AG04450 (cell line): ENCODE measurements around the gene DMD. TPM values are rescaled to one million over a fixed set of nuclear protein-coding genes. Genes with fewer than 3 reads are reported as not detected.
A peak's percentile ranks its signal among the peaks of the same experiment; 100 is the strongest.

Source experiments
- CTCF ChIA-PET: fragments of 300-600, 350-600 bp; formaldehyde crosslinking; extraction: SDS; loops from one replicate; lab custom pipeline; 2022; ENCODE audit warnings: antibody characterized with exemption, inconsistent platforms; lab: Charles Lee
- POLR2A ChIA-PET: fragments of 350-600 bp; formaldehyde crosslinking; extraction: SDS; loops from one replicate; lab custom pipeline; 2021; ENCODE audit warnings: antibody characterized with exemption, inconsistent platforms; lab: Yijun Ruan, JAX
- DNase-seq: peaks from one replicate; pipeline ENCODE4 v3.0.0-alpha.2; 2011; ENCODE audit warnings: low read depth, low spot score
- H3K27ac ChIP-seq: one replicate; pipeline ENCODE4 v1.5.1; 2012; ENCODE audit warnings: low read depth, low read length, control low read depth
- H3K27me3 ChIP-seq: one replicate; pipeline ENCODE4 v1.6.0; 2012; ENCODE audit warnings: low read length; ENCODE audit not compliant: control insufficient read depth, insufficient read depth
- H3K4me3 ChIP-seq: 2 replicates; pipeline ENCODE4 v1.5.1; 2011; ENCODE audit warnings: mild to moderate bottlenecking, low read depth, low read length, control low read depth
- H3K9me3 ChIP-seq: 2 replicates; pipeline ENCODE4 v1.5.1; 2012; ENCODE audit warnings: low read length; ENCODE audit not compliant: control insufficient read depth, insufficient read depth
- polyA plus RNA-seq: library from polyadenylated mRNA; depleted of rRNA; stranded (reverse); fragments of >200 nt; gene quantifications from 2 replicates; pipeline ENCODE4 v1.2.3, GENCODE V29; 2011
- TF ChIP-seq, protein P1 (sequence below): IDR thresholded peaks from 2 replicates; pipeline ENCODE4 v1.5.1; 2011; ENCODE audit warnings: low read depth, low read length, control low read depth, inconsistent platforms

Gene DMD
- polyA plus RNA-seq, 1 experiment = 7.6 TPM

DNA sequence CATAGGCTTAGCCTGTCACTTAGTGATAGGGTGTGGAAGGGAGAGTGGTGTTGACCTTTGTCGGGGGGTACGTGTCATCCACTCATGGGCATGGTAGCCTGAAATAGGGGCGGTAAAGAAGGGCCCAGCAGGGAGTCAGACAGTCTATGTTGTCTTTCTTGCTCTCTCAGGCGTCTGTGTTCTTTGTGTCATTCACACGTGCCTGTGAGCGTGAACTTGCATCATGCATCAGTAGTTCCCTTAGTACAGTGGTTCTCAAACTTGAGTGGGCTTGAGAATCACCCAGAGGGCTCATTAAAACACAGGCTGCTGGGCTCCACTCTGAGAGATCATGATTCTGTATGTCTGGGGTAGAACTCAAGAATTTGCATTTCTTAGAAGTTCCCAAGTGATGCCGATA, 1688.6 kb downstream of the DMD start:
- ChIA-PET CTCF (no interaction called here), POLR2A (no interaction called here)
- H3K9me3 ChIP-seq = no peaks in the 10 kb centered on the region
- H3K4me3 ChIP-seq = no peak overlapping the region
- no peaks in the 10 kb centered on the region for H3K27me3 ChIP-seq
- H3K27ac ChIP-seq = no peak overlapping the region
- DNase-seq = no peak
- TF ChIP-seq, protein P1, sequence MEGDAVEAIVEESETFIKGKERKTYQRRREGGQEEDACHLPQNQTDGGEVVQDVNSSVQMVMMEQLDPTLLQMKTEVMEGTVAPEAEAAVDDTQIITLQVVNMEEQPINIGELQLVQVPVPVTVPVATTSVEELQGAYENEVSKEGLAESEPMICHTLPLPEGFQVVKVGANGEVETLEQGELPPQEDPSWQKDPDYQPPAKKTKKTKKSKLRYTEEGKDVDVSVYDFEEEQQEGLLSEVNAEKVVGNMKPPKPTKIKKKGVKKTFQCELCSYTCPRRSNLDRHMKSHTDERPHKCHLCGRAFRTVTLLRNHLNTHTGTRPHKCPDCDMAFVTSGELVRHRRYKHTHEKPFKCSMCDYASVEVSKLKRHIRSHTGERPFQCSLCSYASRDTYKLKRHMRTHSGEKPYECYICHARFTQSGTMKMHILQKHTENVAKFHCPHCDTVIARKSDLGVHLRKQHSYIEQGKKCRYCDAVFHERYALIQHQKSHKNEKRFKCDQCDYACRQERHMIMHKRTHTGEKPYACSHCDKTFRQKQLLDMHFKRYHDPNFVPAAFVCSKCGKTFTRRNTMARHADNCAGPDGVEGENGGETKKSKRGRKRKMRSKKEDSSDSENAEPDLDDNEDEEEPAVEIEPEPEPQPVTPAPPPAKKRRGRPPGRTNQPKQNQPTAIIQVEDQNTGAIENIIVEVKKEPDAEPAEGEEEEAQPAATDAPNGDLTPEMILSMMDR = no peak

- Histone ChIP-seq H3K27me3 (no peaks in the 10 kb centered on the region), H3K9me3 (no peaks in the 10 kb centered on the region), H3K27ac (no peak overlapping the region), H3K4me3 (no peak overlapping the region)
- DNase-seq = no peak
- ChIA-PET POLR2A (no interaction called here), CTCF (no interaction called here)
- TF ChIP-seq, protein P1 = no peak
These were observed 1689.4 kb downstream of the DMD start for GRCh38 chrX:31521941-31522340.

DNA sequence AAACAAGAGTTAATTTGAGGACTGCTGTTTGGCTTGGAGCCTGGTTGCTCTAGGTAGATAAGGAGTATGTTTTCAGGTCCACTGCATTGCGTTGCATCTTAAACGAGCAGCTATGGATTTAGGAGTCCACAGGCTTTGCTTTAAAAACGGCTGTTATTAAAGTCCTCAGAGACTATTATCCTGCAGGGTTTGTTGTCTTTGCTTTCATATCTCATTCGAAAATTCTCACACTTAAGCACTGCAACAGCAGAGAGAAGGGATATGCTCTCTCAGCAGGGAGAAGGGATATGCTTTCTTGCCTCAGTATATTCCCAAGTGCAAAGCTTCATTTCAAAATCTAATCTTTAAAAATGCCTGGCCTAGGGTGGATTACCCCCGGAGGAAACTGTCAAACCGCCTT, 1694.8 kb downstream of the DMD start:
- Histone ChIP-seq H3K27me3 (no peaks in the 10 kb centered on the region), H3K27ac (no peak overlapping the region), H3K9me3 (no peaks in the 10 kb centered on the region), H3K4me3 (no peak overlapping the region)
- CTCF ChIA-PET = no interaction called here
- DNase-seq = no peak
- TF ChIP-seq, protein P1 = no peak
- POLR2A ChIA-PET = no interaction called here

DNA sequence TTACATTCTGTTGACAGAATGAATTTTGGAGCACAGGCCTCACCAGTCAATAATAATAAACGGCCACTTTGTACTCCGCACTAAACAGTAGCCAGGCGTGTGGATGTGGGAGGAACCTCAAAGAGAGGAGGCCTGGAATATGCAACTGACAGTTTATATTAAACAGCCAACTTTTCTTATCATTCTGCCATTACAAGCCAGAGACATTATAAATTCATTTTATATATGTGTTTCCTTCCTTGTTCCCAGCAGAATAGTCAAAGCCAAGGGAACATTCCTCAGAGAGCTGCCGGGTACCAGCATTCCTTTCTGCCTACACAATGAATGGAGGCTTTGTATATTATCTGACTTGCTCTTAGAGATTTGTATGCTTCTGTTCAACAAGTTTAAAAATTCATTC, 1703.0 kb downstream of the DMD start:
- Histone ChIP-seq H3K4me3 (no peak overlapping the region), H3K27me3 (no peaks in the 10 kb centered on the region), H3K27ac (peak overlapping the region; percentile 31), H3K9me3 (no peaks in the 10 kb centered on the region)
- CTCF ChIA-PET = no interaction called here
- peak; percentile 21 for DNase-seq
- TF ChIP-seq, protein P1 = no peak
- POLR2A ChIA-PET = no interaction called here

- Histone ChIP-seq H3K9me3 (no peaks in the 10 kb centered on the region), H3K27me3 (no peaks in the 10 kb centered on the region), H3K27ac (no peak overlapping the region), H3K4me3 (no peak overlapping the region)
- ChIA-PET POLR2A (no interaction called here), CTCF (no interaction called here)
- TF ChIP-seq, protein P1 = no peak
- no peak for DNase-seq
These were observed 1704.4 kb downstream of the DMD start for GRCh38 chrX:31506928-31507327.
